ENCODE data around the gene GNG11. TPM values are rescaled to one million over a fixed set of nuclear protein-coding genes. Genes with fewer than 3 reads are reported as not detected.
"Not testable (repeated sequence)": the region's sequence is repeated elsewhere in the genome, so short reads cannot be mapped to it uniquely, and the experiment has no call there.

Gene GNG11
- total RNA-seq, 2 experiments from 2014 or later, result not detected

DNA sequence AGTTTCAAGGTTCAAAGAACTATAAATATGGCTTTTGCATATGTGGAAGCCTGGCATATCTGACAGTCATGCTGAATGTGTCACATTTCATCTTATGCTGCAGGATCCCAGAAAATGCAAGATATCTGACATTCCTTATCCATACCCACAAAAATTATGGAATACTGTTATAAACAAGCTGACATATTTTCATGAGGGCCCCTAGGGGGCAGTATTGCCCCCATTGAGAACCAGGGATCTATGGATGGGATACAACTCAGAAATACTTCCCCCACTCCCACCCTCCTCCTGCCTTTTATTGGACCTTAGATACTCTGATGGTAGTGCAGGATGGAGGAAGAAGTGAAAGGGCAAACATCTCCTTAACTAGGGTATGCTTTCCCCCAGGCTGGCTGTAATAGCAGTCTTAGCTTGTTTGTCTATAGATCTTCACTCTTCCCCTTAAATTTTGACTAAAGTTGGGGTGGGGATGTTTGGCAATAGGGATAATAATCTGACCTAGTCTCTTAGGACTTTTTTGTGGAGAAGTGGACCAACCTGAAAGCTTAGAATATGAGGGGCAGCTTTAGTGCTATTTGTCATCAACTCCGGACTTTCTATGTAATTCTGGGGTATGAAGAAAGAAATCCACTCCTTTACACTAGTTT lies 18.6 kb upstream of the GNG11 start:
- H3K4me1 Mint-ChIP-seq (ENCODE audit: low read depth), result no peaks in the 10 kb centered on the region
- TF ChIP-seq CTCF (IDR thresholded peaks at IDR 0.05), result peak; percentile 17
- CTCF ChIA-PET, result no interaction called here
- no peaks in the 10 kb centered on the region for H3K36me3 Mint-ChIP-seq (ENCODE audit: low read depth)
- no peaks in the 10 kb centered on the region for H3K9me3 ChIP-seq (ENCODE audit: control insufficient read depth in 1 of 2, insufficient read depth in 1 of 2, low read length in 2 of 2)
- no peaks in the 10 kb centered on the region for H3K4me1 ChIP-seq (ENCODE audit: insufficient read depth, low read length)
- no peak overlapping the region for H3K4me3 Mint-ChIP-seq
- H3K4me3 ChIP-seq (ENCODE audit: low read length), result no peak overlapping the region
- peaks cover 26% of the 10 kb centered on the region for H3K27me3 Mint-ChIP-seq
- H3K9me3 Mint-ChIP-seq, result no peaks in the 10 kb centered on the region
- ATAC-seq (ENCODE audit: poor library complexity), result no peak
- POLR2A ChIA-PET, result no interaction called here
- intact Hi-C loops (cut with DNase I, micrococcal nuclease), result no loop called here
- H3K27ac ChIP-seq (ENCODE audit: low read depth in 1 of 2, low read length in 2 of 2), result no peak overlapping the region
- DNase-seq, result peak in 2 of 14 experiments; percentile 17 to 23
- no peak overlapping the region for H3K27ac Mint-ChIP-seq
- no peaks in the 10 kb centered on the region for H3K27me3 ChIP-seq (ENCODE audit: control insufficient read depth in 1 of 2, insufficient read depth in 2 of 2, low read length in 2 of 2)
- no peaks in the 10 kb centered on the region for H3K36me3 ChIP-seq (ENCODE audit: insufficient read depth, low read length)

DNA sequence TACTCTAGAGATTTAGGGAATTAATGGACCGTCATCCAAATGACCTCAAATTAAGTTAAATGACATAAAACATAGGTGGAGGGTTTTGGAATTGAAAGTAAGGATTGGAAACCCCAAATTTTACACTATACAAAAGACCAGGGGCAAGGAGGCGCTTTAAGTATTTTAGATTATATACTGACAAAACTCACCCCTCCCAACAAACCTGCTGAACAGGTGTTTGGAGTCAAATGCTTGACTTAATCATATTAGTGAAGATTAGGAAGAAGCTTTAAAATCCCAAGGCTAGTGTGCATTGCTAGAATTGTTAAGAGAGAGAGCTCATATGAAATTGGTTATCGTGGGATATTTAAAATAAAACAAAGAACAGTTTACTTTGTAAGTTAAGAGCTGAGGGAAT lies 15.3 kb upstream of the GNG11 start, which contains the start of gene GNGT1:
Gene GNGT1, plus strand, starts transcription at position 301 of the 400 bp plus-strand sequence. CDS start 180 bp downstream, outside the sequence.
- POLR2A ChIA-PET, result no interaction called here
- Mint-ChIP-seq H3K27me3 (peaks cover 18% of the 10 kb centered on the region), H3K4me3 (no peak within 1 kb of the TSS), H3K27ac (no peak within 1 kb of the TSS), H3K9me3 (no peaks in the 10 kb centered on the region), H3K36me3 (ENCODE audit: low read depth) (no peaks in the 10 kb centered on the region), H3K4me1 (ENCODE audit: low read depth) (no peaks in the 10 kb centered on the region)
- Histone ChIP-seq H3K36me3 (ENCODE audit: insufficient read depth, low read length) (no peaks in the 10 kb centered on the region), H3K4me3 (ENCODE audit: low read length) (no peak within 1 kb of the TSS), H3K9me3 (ENCODE audit: control insufficient read depth in 1 of 2, insufficient read depth in 1 of 2, low read length in 2 of 2) (no peaks in the 10 kb centered on the region), H3K27ac (ENCODE audit: low read depth in 1 of 2, low read length in 2 of 2) (no peak within 1 kb of the TSS), H3K4me1 (ENCODE audit: insufficient read depth, low read length) (no peaks in the 10 kb centered on the region), H3K27me3 (ENCODE audit: control insufficient read depth in 1 of 2, insufficient read depth in 2 of 2, low read length in 2 of 2) (no peaks in the 10 kb centered on the region)
- ATAC-seq (ENCODE audit: poor library complexity), result no peak
- CTCF ChIA-PET, result no interaction called here
- TF ChIP-seq CTCF (IDR thresholded peaks at IDR 0.05), result no peak
- no peak for DNase-seq
- intact Hi-C loops (cut with DNase I, micrococcal nuclease), result no loop called here

GRCh38 chr7:93910076-93910994 lies 11.2 kb upstream of the GNG11 start:
- H3K9me3 Mint-ChIP-seq, result no peaks in the 10 kb centered on the region
- Histone ChIP-seq H3K27ac (ENCODE audit: low read depth in 1 of 2, low read length in 2 of 2) (no peak overlapping the region), H3K9me3 (ENCODE audit: control insufficient read depth in 1 of 2, insufficient read depth in 1 of 2, low read length in 2 of 2) (no peaks in the 10 kb centered on the region), H3K36me3 (ENCODE audit: insufficient read depth, low read length) (no peaks in the 10 kb centered on the region), H3K27me3 (ENCODE audit: control insufficient read depth in 1 of 2, insufficient read depth in 2 of 2, low read length in 2 of 2) (no peaks in the 10 kb centered on the region), H3K4me3 (ENCODE audit: low read length) (no peak overlapping the region), H3K4me1 (ENCODE audit: insufficient read depth, low read length) (no peaks in the 10 kb centered on the region)
- intact Hi-C loops (cut with DNase I, micrococcal nuclease), result no loop called here
- peaks cover 21% of the 10 kb centered on the region for H3K27me3 Mint-ChIP-seq
- ChIA-PET CTCF (no interaction called here), POLR2A (no interaction called here)
- no peak overlapping the region for H3K27ac Mint-ChIP-seq
- no peaks in the 10 kb centered on the region for H3K36me3 Mint-ChIP-seq (ENCODE audit: low read depth)
- ATAC-seq (ENCODE audit: poor library complexity), result no peak
- no peaks in the 10 kb centered on the region for H3K4me1 Mint-ChIP-seq (ENCODE audit: low read depth)
- no peak for TF ChIP-seq CTCF (IDR thresholded peaks at IDR 0.05)
- DNase-seq, result no peak
- no peak overlapping the region for H3K4me3 Mint-ChIP-seq

DNA sequence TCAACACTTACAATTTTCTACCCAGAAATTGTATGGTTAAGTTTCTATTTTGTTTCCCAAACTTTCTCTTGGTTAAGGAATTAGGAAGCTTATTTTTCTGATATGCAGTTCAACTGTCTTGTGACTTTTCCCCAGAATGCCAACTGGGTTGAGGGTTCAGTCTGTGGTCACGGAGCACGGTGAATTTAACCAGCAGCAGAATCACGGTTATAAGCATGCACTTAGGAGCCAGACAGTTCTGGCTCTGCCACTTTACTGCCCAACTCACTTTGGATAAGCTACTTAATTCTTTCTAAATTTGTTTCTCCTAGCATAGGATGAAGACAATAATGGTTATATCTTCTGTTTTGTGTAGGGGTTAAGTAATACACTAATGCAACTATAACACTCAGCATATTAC lies 10.3 kb upstream of the GNG11 start:
- H3K9me3 ChIP-seq (ENCODE audit: control insufficient read depth in 1 of 2, insufficient read depth in 1 of 2, low read length in 2 of 2); H3K4me1 Mint-ChIP-seq (ENCODE audit: low read depth); CTCF ChIA-PET; H3K27me3 ChIP-seq (ENCODE audit: control insufficient read depth in 1 of 2, insufficient read depth in 2 of 2, low read length in 2 of 2); H3K9me3 Mint-ChIP-seq; H3K27ac ChIP-seq (ENCODE audit: low read depth in 1 of 2, low read length in 2 of 2); H3K36me3 Mint-ChIP-seq (ENCODE audit: low read depth); DNase-seq; ATAC-seq (ENCODE audit: poor library complexity); POLR2A ChIA-PET; H3K4me1 ChIP-seq (ENCODE audit: insufficient read depth, low read length); H3K4me3 ChIP-seq (ENCODE audit: low read length); H3K36me3 ChIP-seq (ENCODE audit: insufficient read depth, low read length); H3K27ac Mint-ChIP-seq; H3K4me3 Mint-ChIP-seq; intact Hi-C loops (cut with DNase I, micrococcal nuclease): not testable (repeated sequence)
- H3K27me3 Mint-ChIP-seq, result peaks cover 21% of the 10 kb centered on the region

DNA sequence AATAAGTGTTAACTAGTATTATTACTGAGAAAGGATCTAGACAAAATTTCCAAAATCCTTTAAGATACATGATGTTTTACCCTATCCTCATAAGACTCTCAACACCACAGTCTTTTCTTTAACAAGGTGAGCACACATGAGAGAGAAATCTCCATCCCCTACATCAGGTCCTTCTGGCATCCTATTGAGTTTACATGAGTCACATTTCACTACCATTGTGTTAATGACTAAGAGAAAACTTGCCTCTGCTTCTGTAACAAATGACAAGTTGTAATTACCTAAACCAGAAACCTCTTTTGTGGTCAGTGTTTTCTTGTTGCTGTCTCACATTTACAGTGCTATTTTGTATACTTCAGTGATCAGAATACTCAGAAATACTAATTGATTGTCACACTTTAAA lies 9.9 kb upstream of the GNG11 start:
- intact Hi-C loops (cut with DNase I, micrococcal nuclease); DNase-seq; H3K4me1 ChIP-seq (ENCODE audit: insufficient read depth, low read length); H3K9me3 Mint-ChIP-seq; H3K4me1 Mint-ChIP-seq (ENCODE audit: low read depth); H3K9me3 ChIP-seq (ENCODE audit: control insufficient read depth in 1 of 2, insufficient read depth in 1 of 2, low read length in 2 of 2); CTCF ChIA-PET; H3K36me3 Mint-ChIP-seq (ENCODE audit: low read depth); ATAC-seq (ENCODE audit: poor library complexity); H3K27ac ChIP-seq (ENCODE audit: low read depth in 1 of 2, low read length in 2 of 2); POLR2A ChIA-PET; H3K4me3 ChIP-seq (ENCODE audit: low read length); H3K27me3 ChIP-seq (ENCODE audit: control insufficient read depth in 1 of 2, insufficient read depth in 2 of 2, low read length in 2 of 2); H3K27ac Mint-ChIP-seq; H3K36me3 ChIP-seq (ENCODE audit: insufficient read depth, low read length); H3K4me3 Mint-ChIP-seq: not testable (repeated sequence)
- peaks cover 21% of the 10 kb centered on the region for H3K27me3 Mint-ChIP-seq

All from CD4-positive, alpha-beta T cell (primary cell).